ENCODE results near the gene SLC49A4.

SLC49A4 gene

DNA sequence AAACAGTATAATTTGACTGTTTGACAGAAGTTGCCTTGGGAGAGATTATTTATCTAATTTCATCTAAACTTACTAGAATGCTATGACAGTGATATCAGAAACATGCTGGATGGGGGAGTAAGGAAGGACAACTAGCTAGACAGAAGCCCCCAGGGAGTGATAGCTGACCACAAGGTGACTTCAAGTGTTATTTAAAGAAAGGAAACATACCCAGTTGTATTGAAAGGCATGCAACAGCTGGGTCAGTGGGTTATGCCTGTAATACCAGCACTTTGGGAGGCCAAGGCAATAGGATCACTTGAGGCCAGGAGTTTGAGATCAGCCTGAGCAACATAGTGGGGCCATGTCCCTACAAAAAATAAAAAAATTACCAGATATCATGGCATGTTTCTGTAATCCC is 69.6 kb downstream of the SLC49A4 start:
- DNase-seq (ENCODE audit: low read depth), result no peak
- TF ChIP-seq CTCF (conservative IDR thresholded peaks at IDR 0.05; ENCODE audit: control insufficient read depth, insufficient read depth, low read depth, low read length), result no peak
- no peak overlapping the region for H3K4me3 ChIP-seq (ENCODE audit: control insufficient read depth, low read depth, low read length)

- no peak for DNase-seq (ENCODE audit: low read depth)
- no peak overlapping the region for H3K4me3 ChIP-seq (ENCODE audit: control insufficient read depth, low read depth, low read length)
- TF ChIP-seq CTCF (conservative IDR thresholded peaks at IDR 0.05; ENCODE audit: control insufficient read depth, insufficient read depth, low read depth, low read length), result no peak
Measured at GRCh38 chr3:122868322-122868721, 73.5 kb downstream of the SLC49A4 start.

DNA sequence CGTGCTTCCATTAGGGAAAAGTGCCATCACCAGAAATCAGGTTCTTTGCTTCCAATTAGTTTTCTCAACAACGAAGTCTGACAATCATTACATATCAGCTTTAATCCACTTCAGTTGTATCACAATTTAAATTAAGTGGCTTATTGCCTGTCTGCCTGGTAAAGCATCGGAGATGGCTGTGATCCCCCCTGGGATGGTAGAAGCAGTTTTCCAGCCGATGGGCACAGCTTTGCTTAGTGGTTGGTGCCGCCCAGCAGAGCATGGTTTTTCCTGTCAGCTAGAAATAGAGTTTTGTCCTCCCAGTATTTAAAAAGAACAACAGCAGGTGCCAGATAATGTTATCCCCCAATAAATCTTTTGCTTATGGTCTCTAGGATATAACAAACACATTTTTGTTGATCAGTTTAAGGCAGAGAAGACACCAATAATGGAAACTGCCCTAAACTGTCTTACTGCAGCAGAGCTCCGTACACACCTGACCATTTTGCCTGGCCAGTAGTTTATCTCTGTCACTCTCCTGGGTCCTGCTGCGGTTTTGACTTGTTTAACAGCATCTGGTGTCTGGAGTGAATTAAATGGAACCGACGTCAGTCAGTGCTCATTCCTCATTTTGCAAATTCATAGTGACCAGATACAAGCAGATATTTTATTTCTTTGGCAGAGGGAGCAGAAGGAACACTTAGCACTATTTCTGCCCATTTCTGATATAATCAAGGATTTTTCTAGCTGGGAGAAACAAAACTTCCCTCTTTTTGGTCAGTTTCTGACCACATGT is 79.1 kb downstream of the SLC49A4 start:
- H3K4me3 ChIP-seq (ENCODE audit: control insufficient read depth, low read depth, low read length), result no peak overlapping the region
- DNase-seq (ENCODE audit: low read depth), result no peak
- no peak for TF ChIP-seq CTCF (conservative IDR thresholded peaks at IDR 0.05; ENCODE audit: control insufficient read depth, insufficient read depth, low read depth, low read length)

DNA sequence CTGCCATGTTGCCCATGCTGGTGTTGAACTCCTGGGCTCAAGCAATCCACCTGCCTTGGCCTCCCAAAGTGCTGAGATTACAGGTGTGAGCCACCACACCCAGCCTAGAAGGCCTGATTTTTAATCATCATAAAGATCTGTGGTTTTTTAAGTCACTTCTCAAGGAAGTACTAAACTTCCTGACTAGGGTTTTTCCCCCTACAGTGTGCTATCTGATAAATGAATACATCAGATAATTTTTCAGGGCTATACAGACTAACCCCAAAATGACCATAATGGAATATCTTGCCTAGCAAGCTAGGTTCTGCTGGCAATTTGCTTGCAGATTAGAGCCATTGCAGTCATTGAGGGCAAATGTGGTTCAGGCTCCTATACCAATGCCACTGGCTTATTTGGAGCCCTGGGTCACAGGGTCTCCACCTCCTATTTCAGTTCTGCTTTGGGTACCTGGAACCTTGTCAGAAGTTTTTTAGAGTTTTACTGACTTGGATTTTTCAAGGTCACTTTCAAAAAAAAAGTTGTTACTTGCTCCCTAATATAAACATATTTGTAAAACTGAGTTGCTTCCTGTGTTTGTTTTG is 80.8 kb downstream of the SLC49A4 start:
- no peak for DNase-seq (ENCODE audit: low read depth)
- no peak for TF ChIP-seq CTCF (conservative IDR thresholded peaks at IDR 0.05; ENCODE audit: control insufficient read depth, insufficient read depth, low read depth, low read length)
- H3K4me3 ChIP-seq (ENCODE audit: control insufficient read depth, low read depth, low read length), result no peak overlapping the region

DNA sequence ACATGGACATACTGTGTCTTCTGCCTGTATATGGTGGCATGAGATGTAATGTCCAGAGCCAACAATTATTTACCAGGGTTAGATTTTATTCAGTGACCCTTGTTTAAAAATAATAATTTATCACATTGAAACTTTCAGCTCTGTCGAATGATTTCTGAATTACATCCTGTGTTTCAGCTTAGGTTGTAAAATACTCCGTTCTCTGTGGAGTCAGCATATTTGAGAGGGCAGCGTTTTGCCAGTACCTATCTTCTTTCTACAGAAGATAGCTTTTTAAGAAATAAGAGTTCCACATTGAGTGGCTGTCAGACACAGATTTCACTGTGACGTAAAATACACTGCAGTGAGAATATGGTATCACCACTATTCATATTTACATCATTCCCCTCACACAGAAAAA is 85.3 kb downstream of the SLC49A4 start:
- no peak overlapping the region for H3K4me3 ChIP-seq (ENCODE audit: control insufficient read depth, low read depth, low read length)
- TF ChIP-seq CTCF (conservative IDR thresholded peaks at IDR 0.05; ENCODE audit: control insufficient read depth, insufficient read depth, low read depth, low read length), result no peak
- DNase-seq (ENCODE audit: low read depth), result no peak

- H3K4me3 ChIP-seq (ENCODE audit: control insufficient read depth, low read depth, low read length), result no peak overlapping the region
- DNase-seq (ENCODE audit: low read depth), result no peak
- no peak for TF ChIP-seq CTCF (conservative IDR thresholded peaks at IDR 0.05; ENCODE audit: control insufficient read depth, insufficient read depth, low read depth, low read length)
Measured at GRCh38 chr3:122880624-122881023, 85.8 kb downstream of the SLC49A4 start.

Measured in fibroblast of mammary gland (primary cell).